Mesenteric fat pad (tissue), 1 donor: ENCODE results near the gene IL5. TPM values are rescaled to one million over a fixed set of nuclear protein-coding genes. Genes with fewer than 3 reads are reported as not detected.
"Not testable (repeated sequence)": the region's sequence is repeated elsewhere in the genome, so short reads cannot be mapped to it uniquely, and the experiment has no call there.

Experiments used
- DNase-seq: peaks from one replicate; pipeline ENCODE4 v3.0.0-alpha.2; 2020; ENCODE audit warnings: low spot score
- long read RNA-seq: library from polyadenylated mRNA; unstranded; transcript quantifications from one replicate; pipeline ENCODE4 v2.0.0, GENCODE V29; 2020
- total RNA-seq: library from RNA; stranded (reverse); fragmentation: NEBNext Ultra II Directional; extraction: Animal tissue kit (Norgen Biotek cat#: 25700); gene quantifications from one replicate; pipeline ENCODE4 v1.2.1, GENCODE V29; 2021
- donor health status: DM: yes; HTN: yes; CAD: no.

IL5 gene
- total RNA-seq = not detected
- long read RNA-seq, partial matches to known transcripts = 0 of 1 reads
- long read RNA-seq, other reads (novel, unspliced or antisense) = 1 of 1 reads

DNA sequence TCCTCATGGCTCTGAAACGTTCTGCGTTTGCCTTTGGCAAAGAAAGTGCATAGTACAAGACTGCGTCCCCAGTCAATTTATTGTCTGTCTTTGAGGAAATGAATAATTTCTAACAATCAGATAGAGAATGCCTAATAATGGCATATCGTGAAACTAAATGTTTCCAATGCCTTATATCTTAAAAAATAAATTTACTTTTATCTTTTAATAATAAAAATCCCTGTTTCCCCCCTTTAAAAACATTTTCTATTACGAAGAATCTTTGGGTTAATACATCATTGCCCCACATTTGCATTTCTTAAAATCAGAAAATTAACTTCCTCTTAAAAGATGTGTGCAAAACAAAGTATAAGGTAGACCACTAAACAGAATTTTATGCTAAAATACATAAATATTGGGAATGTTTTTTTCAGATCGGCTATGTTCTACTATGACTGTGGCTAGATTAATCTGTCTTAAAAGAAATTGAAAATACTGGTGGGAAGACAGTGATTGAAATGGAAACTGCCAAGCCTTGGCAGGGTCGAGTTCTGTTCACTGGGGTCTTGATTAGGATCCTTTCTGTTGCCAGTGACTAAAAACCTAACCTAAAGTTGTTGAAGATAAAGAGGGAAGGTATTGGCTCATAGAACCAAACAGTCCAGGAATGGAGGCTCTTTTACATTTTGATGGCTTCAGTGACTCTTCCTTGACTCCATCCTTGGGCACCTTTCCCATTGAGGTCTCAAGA lies at the start of gene IL5:
Gene IL5, minus strand, starts transcription at position 51 of the 730 bp plus-strand sequence. Its CDS starts 44 bp downstream, at position 7.
- DNase-seq = no peak

DNA sequence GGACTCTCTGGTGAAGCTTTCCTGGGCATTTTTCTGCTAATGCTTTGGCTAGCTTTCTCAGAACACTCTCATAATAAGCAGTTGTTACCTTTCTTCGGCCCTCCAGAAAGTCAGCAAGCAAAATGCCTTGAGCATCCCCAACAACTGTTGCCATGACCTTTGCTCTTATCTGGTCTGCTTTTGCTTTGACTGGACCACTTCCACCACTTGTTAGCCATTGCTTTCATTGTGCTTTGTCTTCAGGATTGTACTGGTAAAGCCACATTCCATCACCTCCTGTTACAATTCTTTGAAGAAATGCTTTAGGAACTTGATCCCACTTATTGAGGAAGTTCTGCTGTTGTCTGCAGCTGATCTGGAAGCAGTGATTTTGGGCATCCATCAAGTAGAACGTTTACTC lies 49.2 kb upstream of the IL5 start:
- no peak for DNase-seq

DNA sequence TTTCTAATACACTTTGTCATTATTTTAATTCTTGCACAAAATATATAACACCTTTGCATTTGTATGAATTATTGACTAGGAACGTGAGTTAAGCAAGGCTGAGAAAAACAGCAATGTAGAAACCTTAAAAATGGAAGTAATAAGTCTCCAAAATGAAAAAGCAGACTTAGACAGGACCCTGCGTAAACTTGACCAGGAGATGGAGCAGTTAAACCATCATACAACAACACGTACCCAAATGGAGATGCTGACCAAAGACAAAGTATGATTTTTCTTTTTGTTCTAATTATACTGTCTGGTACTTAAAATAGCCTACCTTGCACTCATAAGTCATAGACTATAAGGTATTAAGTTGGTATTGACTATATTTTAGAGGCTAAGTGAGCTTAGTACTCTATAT lies 47.8 kb upstream of the IL5 start:
- no peak for DNase-seq

DNA sequence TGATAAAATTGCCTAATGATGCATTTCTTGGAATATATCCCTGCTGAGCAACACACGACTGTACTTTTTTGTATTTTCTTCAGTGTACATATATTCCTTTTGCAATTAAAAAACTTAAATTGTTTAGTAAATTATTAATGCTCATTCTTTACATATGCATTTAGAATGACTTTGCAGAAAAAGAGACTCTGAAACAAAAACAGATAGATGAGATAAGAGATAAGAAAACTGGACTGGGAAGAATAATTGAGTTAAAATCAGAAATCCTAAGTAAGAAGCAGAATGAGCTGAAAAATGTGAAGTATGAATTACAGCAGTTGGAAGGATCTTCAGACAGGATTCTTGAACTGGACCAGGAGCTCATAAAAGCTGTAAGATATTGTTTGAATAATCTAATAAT lies 46.1 kb upstream of the IL5 start:
- DNase-seq = no peak

DNA sequence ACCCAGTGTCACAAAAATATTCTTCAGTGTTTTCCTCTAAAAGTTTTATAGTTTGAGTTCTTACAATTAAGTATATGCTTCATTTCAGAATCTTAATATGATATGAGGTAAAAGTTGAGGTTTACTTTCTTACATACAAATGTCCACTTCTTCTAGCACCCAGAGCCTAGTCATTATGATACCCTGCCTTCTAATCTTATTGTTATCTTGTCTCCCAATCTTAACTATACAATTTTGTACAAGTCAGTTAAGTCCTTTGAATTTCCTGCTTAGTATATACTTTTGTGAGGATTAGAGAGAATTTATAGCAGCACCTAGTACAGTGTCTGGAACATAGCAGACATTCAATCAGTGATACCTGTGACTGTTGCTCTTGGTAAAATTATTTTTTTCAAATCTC lies 42.7 kb upstream of the IL5 start:
- no peak for DNase-seq

DNA sequence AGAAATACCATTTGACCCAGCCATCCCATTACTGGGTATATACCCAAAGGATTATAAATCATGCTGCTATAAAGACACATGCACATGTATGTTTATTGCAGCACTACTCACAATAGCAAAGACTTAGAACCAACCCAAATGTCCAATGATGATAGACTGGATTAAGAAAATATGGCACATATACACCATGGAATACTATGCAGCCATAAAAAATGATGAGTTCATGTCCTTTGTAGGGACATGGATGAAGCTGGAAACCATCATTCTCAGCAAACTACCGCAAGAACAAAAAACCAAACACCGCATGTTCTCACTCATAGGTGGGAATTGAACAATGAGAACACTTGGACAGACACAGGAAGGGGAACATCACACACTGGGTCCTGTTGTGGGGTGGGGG lies 41.2 kb upstream of the IL5 start:
- DNase-seq = not testable (repeated sequence)

DNA sequence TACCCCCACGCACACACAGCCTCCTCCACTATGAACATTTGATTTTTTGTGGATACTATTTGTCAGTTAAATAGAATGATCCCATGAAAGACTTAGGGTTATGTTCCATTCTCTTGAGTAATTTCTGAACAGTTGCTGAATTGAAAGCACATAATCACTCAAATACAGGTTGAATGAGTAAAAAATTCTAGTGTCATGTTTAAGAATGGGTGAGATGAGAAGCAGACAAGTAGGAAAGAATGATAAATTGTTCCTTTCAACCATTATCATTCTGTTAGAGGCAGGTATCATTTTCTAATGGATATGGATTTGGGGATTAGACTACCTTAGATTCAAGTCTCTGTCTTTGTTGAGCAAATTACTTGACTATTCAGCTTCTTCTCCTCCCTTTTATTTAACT lies 32.8 kb upstream of the IL5 start:
- DNase-seq = no peak

DNA sequence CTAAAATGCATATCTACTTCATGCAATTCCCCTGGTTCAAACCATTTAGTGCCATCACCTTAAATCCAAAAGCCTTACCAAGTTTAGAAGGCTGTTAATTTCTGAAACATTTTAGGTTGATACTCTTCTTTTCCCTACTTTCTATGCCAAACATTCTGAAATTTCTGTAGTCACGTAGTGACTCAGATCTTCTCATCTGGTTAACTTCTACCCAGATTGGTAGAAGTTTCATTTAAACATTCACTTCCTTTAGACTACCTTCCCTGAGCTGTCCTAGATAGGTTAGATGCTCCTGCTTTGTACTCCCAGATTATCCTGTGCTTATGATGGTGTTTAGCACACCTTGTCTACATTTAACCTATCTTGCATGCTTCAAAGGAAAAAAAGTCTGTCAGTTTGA lies 23.3 kb upstream of the IL5 start:
- no peak for DNase-seq

DNA sequence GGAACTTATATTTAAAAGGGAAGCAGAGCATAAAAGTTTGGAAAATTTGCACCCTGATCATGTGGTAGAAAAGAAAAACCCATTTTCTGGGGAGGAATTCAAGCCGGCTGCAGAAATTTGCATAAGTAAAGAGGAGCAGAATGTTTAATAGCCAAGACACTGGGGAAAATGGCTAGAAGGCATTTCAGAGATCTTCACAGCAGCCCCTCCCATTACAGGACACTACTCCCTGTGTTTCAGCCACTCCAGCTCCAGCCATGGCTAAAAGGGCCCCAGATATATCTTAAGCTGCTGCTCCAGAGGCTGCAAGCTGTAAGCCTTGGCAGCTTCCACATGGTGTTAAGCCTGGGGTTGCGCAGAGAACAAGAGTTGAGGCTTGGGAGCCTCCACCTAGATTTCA lies 21.2 kb upstream of the IL5 start:
- not testable (repeated sequence) for DNase-seq

DNA sequence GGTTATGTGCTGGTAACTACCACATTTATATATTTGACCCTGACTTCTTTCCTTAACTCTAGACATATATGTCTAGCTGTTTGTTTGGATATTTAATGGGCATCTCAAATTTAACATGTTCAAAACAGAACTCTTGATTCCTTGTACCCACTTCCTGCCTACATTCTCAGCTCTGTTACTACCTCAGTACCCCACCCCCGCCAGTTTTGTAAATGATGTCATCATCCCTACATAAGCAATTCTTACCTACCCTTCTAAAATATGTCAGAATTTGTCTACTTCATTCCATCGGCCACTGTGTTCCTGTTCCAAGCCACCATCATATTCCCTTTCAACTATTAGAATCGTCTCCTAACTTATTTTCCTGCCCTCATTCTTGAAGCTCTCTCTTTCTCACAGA lies 18.3 kb upstream of the IL5 start:
- no peak for DNase-seq

DNA sequence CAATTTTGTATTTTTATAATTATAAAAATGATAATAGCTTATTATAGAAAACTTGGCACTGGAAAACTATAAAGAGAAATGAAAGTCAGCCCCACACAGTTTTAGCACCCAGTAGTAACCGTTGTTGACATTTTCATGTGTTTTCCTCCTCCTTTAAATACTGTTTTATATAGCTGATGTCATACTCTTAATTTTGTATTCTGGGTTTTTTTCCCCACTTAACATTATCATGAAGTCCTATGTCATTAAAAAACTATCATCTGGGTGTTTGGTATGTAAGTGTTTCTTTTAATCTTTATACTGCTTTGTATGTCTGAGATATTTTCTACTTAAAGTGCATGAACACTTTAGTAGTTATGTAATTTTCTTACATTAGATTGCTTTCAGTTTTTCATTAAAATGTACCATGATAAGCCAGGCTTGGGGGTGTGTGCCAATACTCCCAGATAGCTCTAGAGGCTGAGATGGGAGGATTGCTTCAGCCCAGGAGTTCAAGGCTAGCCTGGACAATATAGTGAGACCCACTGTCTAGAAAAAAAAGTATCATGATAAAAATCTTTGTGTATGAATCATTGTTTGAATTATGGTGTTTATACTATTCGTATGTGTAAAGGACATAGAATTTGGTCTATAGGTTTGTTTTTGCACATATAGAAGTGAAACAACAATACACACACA lies 16.2 kb upstream of the IL5 start:
- DNase-seq = no peak

DNA sequence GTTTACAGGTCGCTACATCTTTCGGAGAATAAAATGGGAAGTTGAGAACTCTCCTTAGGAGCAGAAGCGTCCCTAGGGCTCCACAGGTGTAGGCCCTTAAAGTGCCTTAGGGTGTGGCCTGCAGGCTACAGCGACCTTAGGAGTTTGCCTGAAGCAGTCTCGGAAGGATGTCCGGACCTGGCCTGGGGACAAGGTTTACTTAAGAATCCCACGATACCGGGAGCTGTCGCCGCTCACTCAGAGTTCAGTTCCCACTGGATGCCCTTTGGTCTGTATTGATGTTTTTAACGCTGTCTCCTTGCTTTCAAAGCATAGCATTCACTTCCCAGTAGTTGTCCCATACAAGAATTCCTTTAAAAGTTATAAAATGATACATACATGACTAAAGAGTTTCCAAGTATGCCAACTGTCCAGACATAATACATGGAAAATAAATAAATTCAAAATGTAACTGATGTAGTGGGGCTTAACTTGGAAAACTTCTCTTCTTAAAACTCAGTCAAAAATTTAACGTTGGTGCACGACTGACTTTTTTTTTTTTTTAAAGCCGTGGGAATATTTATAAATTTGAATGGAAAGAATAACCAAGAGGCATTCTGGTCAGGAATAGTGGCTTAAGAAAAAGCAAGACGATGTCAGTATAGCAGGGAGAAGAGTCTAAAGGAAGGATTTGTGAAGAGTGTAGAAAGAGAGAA lies 14.3 kb upstream of the IL5 start:
- no peak for DNase-seq

DNA sequence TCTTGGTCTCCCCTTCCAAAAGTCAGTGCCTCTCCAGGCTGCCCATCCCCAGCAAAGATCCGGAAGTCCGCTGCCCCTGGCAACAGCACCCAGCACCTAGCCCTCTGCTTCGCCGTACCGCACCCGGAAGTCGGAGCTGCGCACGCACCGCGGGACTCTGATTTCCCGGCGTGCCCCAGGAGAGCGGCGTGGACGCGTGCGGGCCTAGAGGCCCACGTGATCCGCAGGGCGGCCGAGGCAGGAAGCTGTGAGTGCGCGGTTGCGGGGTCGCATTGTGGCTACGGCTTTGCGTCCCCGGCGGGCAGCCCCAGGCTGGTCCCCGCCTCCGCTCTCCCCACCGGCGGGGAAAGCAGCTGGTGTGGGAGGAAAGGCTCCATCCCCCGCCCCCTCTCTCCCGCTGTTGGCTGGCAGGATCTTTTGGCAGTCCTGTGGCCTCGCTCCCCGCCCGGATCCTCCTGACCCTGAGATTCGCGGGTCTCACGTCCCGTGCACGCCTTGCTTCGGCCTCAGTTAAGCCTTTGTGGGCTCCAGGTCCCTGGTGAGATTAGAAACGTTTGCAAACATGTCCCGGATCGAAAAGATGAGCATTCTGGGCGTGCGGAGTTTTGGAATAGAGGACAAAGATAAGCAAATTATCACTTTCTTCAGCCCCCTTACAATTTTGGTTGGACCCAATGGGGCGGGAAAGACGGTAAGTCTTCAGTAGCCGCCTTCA lies 13.6 kb upstream of the IL5 start, which contains the start of gene RAD50:
Gene RAD50, plus strand, starts transcription at position 215 of the 715 bp plus-strand sequence. Its CDS starts 348 bp downstream, at position 563.
- DNase-seq = peak; percentile 97

DNA sequence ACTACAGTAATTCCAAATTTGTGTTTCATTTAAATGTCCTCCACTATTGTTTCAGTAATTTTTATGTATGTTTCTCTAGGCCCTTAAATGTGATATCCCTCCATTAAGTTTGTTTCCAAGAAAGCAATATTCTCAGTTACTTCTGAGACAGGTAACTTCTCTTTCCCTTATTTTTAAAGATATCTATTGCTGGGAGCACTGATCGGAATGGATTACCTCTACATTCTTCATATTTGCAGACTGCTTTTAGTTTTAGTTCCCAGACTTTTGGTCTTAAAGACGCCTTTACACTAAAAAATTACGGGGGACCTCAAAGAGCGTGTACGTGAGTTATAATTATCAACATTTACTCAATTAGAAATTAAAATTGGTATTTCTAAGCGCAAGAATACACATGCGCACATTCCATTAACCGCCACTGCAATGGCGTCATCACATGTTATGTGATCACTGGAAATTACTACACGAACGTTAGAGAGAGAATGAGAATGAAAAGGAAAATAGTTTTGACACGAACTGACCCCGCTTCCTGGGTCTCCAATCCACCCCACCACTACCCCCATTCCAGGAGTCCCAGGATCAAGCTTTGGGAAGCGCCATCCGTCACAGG lies 12.9 kb upstream of the IL5 start:
- DNase-seq = no peak

DNA sequence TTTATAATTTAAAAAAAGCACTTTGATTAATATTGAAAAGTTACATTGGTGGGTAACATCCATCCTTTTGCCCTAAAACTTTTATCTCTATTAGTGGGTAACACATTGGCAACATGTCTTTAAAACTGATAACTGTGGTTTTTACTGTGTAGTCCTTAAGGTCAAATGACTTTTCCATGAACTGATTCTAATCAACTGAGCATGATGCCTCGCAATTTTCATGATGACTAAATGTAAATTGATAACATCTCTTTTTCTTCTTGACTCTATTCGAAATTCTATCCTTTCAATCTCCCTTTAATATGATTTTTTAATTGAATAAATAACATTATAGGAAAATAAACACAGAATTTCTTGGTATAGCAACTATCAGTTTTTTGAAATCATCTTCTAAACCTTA lies 6.3 kb upstream of the IL5 start:
- DNase-seq = no peak

DNA sequence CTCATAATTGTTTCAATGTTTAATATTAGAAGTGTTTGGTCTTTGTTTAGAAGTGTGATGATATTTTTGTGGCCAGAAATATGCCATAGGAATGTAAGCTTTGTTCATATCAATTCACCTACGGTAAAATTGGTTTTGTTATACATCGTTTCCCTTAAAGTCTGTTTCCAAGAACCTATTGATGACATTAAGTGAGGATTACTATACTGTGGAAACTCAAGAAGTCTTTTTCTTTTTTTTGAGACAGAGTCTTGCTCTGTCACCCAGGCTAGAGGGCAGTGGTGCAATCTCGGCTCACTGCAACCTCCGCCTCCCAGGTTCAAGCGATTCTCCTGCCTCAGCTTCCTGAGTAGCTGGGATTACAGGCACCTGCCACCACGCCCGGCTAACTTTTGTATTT lies 5.5 kb upstream of the IL5 start:
- not testable (repeated sequence) for DNase-seq

DNA sequence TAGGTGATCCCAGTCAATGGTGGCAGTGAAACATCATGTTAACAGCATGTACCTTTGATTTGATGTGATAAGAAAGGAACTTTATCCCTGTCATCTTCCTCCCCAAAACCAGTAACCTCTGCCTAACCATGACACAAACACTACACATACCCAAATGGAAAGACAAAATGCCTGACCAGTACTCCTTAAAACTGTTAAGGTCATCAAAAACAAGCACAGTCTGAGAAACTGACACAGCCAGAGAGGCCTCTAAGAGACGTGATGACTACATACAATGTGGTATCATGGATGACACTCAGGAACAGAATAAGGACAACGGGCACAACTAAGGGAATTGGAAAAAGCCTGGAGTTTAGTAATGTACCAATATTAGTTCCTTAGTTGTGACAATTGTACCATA lies 3.9 kb upstream of the IL5 start:
- no peak for DNase-seq

DNA sequence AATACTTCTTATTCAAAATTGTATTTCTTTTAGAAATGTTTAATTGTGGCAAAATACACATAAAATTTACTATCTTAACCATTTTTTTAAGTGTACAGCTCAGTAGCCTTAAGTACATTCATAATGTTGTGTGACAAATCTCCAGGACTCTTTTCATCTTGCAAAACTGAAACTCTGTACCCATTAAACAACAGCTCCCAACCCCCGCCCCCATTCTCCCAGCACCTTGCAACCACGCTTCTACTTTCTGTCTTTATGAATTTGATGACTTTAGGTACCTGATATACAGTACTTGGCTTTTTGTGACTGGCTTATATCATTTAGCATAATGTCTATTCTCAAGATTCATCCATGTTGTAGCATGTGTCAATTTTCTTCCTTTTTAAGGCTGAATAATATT lies 2.8 kb upstream of the IL5 start:
- no peak for DNase-seq

DNA sequence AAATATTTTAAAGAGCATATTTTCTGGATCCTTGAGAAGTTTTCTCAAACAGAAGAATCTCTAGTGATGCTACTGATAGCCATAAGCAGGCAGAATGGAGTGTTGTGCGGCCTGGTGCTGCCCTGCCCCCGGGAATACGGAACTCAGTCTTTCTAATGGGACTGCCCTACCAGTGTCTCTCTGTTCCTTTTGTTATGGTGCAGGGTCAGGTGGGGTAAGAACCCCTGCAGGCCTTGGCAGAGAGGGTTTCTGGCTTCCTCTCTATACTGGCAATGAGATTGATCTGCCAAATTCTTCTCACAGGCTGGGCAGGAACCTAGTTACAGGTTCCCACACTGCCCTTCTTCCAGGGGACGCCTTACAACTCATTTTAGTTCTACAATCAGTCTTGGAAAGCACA lies 2.6 kb downstream of the IL5 start:
- no peak for DNase-seq

DNA sequence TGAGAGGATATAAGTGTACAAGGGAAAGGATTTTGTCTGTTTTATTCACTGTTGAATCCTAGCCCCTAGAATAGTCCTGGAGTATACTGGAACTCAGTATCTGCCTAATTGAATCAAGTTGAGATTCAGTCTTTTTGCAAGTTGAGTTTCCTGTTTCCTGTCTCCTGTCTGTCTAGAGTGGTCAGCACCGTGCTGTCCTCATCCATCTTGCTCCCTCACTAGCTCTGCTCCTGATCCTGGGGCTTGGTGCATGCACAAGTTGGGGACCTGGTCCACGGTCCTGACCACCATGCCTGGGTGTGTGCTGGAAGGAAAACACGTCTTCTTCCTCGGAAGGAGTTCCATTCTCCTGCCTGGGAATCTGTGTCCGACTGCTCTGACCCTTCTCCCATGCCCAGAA lies 3.2 kb downstream of the IL5 start:
- DNase-seq = no peak

DNA sequence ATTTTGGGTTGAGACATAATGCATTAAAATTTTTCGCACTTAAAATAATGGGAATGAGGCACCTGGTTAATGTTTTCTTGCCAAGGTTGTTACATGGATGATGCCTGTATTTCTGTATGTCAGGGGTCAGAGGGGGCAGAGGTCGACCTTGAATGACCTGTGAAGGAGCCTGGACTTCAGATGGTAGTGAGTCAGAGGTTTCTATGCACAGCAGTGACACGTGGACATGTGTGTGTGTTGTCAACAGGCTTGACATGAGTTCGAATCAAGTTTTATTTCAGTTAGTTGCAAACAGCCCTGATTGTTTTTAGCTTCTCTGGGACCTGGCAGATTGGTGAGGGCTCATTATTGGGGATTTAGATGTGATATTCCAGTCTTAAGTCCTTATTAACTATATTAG lies 3.6 kb downstream of the IL5 start:
- no peak for DNase-seq
